Measurements from ENCODE around the gene LRP2. TPM values are rescaled to one million over a fixed set of nuclear protein-coding genes. Genes with fewer than 3 reads are reported as not detected.

LRP2 gene
- 2.4 and 2.9 TPM in 2 replicates for total RNA-seq (2021; fragmentation: NEBNext Ultra II Directional; extraction: Animal tissue kit (Norgen Biotek cat#: 25700))
- polyA plus RNA-seq (2011; rRNA removed) = 2.0 and 2.5 TPM in 2 replicates
- 2.8 TPM for polyA plus RNA-seq (2011; cell fraction: cytosol; rRNA removed)
- polyA plus RNA-seq (2011; cell fraction: nucleus; rRNA removed) = 7.1 TPM
- 1.7 to 2.5 TPM (median 2.2 TPM) in 4 replicates for polyA plus RNA-seq (2012, experiment 1 of 2)
- polyA plus RNA-seq (2012, experiment 2 of 2) = 0.07 TPM
- polyA plus RNA-seq (2013, experiment 1 of 2) = 0.65 TPM
- 0.53 TPM for polyA plus RNA-seq (2013, experiment 2 of 2)
- polyA minus RNA-seq (2011; rRNA and poly(A)+ RNA removed) = 9.5 and 12.6 TPM in 2 replicates
- polyA minus RNA-seq (2011; cell fraction: cytosol; rRNA and poly(A)+ RNA removed) = 5.4 TPM
- 11.8 TPM for polyA minus RNA-seq (2011; cell fraction: nucleus; rRNA and poly(A)+ RNA removed)
- long read RNA-seq, experiment 1 = 0 reads
- long read RNA-seq, experiment 2 = 0 reads

GRCh38 chr2:169362118-169362893 lies at the start of gene LRP2:
Gene LRP2, minus strand, starts transcription at chr2:169362534. Its CDS starts 135 bp downstream, at chr2:169362399.
- Histone ChIP-seq H2BK120ac (replicated peaks; ENCODE audit: low read depth, low read length) (peak within 1 kb of the TSS; percentile 28), H3K27ac (ENCODE audit: low read depth, low read length) (no peak within 1 kb of the TSS), H3K23ac (ENCODE audit: insufficient read length) (no peak within 1 kb of the TSS), H3K79me2 (ENCODE audit: control insufficient read depth in 1 of 2, insufficient read depth in 2 of 2, low read length in 2 of 2) (no peaks in the 10 kb centered on the region), H3K18ac (ENCODE audit: extremely low read depth, low read length) (peak within 1 kb of the TSS; percentile 94), H3K4me3 (ENCODE audit: extremely low read depth in 1 of 4, insufficient read depth in 2 of 4, low read depth in 3 of 4, low read length in 4 of 4) (peak within 1 kb of the TSS; percentile 42 to 73 (median 64)), H4K8ac (ENCODE audit: extremely low read depth, insufficient read depth, low read length) (peak within 1 kb of the TSS; percentile 72), H3K36me3 (ENCODE audit: control insufficient read depth in 2 of 4, insufficient read depth in 4 of 4, low read length in 3 of 4) (no peaks in the 10 kb centered on the region), H3K9ac (replicated peaks in 1 of 4; ENCODE audit: extremely low read depth in 1 of 4, low read depth in 3 of 4, low read length in 3 of 4) (peak within 1 kb of the TSS in 3 of 4 experiments; percentile 13 to 40 (median 40); a peak in 3 of 7 replicates), H3K4me2 (ENCODE audit: insufficient read depth in 1 of 2, low read depth in 2 of 2, low read length in 2 of 2) (peak within 1 kb of the TSS; percentile 98), H3K79me1 (ENCODE audit: low read depth, low read length) (no peaks in the 10 kb centered on the region), H2AFZ (ENCODE audit: low read length) (peak within 1 kb of the TSS; percentile 77), H4K91ac (replicated peaks; ENCODE audit: insufficient read length, low read length) (no peak within 1 kb of the TSS), H3K14ac (ENCODE audit: insufficient read length) (no peak within 1 kb of the TSS), H2BK20ac (ENCODE audit: low read length) (peak within 1 kb of the TSS; percentile 61; the same call in 1 of the 2 replicates), H4K5ac (ENCODE audit: insufficient read length, low read depth, low read length) (no peak within 1 kb of the TSS), H3K23me2 (ENCODE audit: low read depth, low read length) (peaks cover 35% of the 10 kb centered on the region), H3K4ac (replicated peaks; ENCODE audit: insufficient read length, low read depth, low read length) (no peak within 1 kb of the TSS), H3K9me3 (ENCODE audit: insufficient read depth in 2 of 2, low read depth in 1 of 2, low read length in 1 of 2) (no peaks in the 10 kb centered on the region), H2BK15ac (ENCODE audit: low read length) (no peak within 1 kb of the TSS), H3K56ac (replicated peaks; ENCODE audit: insufficient read length, low read depth, low read length) (no peak within 1 kb of the TSS), H2AK5ac (ENCODE audit: low read depth, low read length) (peak within 1 kb of the TSS; percentile 87), H3K4me1 (replicated peaks in 1 of 4; ENCODE audit: control insufficient read depth in 3 of 4, insufficient read depth in 4 of 4, low read length in 3 of 4) (peaks cover 0 to 22% (median 13%) of the 10 kb centered on the region in 4 experiments; a peak in 6 of 7 replicates), H2BK12ac (ENCODE audit: low read depth, low read length) (peak within 1 kb of the TSS; percentile 99), H3K27me3 (replicated peaks in 1 of 4; ENCODE audit: control insufficient read depth in 3 of 4, extremely low read depth in 1 of 4, insufficient read depth in 3 of 4, low read length in 3 of 4) (peaks cover 18 to 42% (median 37%) of the 10 kb centered on the region in 4 experiments), H4K20me1 (replicated peaks in 1 of 2; ENCODE audit: control insufficient read depth in 1 of 2, insufficient read depth in 2 of 2, low read length in 2 of 2) (peaks cover 0 to 4% of the 10 kb centered on the region in 2 experiments), H2BK5ac (ENCODE audit: low read depth, low read length) (peak within 1 kb of the TSS; percentile 83; the same call in 1 of the 2 replicates)
- 1% methylated on average over 39 of the region's 75 CpGs; no CpG with 5 or more reads in 1 of the 2 experiments for WGBS, 2 experiments (ENCODE audit: extremely low coverage in 1 of 2, insufficient coverage in 1 of 2, insufficient read length in 1 of 2, insufficient replicate concordance in 2 of 2, low coverage in 1 of 2, low lambda C conversion rate in 2 of 2, missing lambda C conversion rate in 1 of 2)
- peak in 1 of 2 experiments; percentile 73 for DNase-seq (ENCODE audit: low read depth in 1 of 2, low spot score in 2 of 2)
- FAIRE-seq = no peak
- ChIA-PET POLR2A (ENCODE audit: partially characterized antibody) (no interaction called here), CTCF (ENCODE audit: partially characterized antibody) (interaction anchor here (1.1 to 1.6 kb wide), 3 partner anchors 19 to 252 kb away, joined by 3 to 4 read pairs (median 4); no protein-coding TSS in a partner anchor)
- TF ChIP-seq PHF8 (conservative IDR thresholded peaks at IDR 0.05; ENCODE audit: low read depth, low read length) (0 out of 2 replicates have a peak, but pooled peaks have one; percentile 18), CTCF (IDR thresholded peaks at IDR 0.05; ENCODE audit: control extremely low read depth in 1 of 3, insufficient read depth in 1 of 3, low read depth in 1 of 3, low read length in 3 of 3) (no peak), HDAC2 (IDR thresholded peaks at IDR 0.05; ENCODE audit: borderline replicate concordance in 1 of 2, low read depth in 2 of 2, low read length in 2 of 2) (0 out of 4 replicates have a peak, but pooled peaks of 1 of the 2 experiments have one; percentile 6), POU5F1 (IDR thresholded peaks at IDR 0.05; ENCODE audit: low read depth, low read length) (no peak), EGR1 (IDR thresholded peaks at IDR 0.05; ENCODE audit: borderline replicate concordance, low read depth, low read length) (no peak)

Measured in H1 (cell line).